Loucy (cell line): ENCODE results near the gene BOD1L1.

Experiments used
- EZH2phosphoT487 ChIP-seq: fragments of 200-600 bp; IDR thresholded peaks from 2 replicates; pipeline ENCODE4 v1.6.1; 2018; ENCODE audit warnings: antibody characterized with exemption, mild to moderate bottlenecking, moderate library complexity, borderline replicate concordance
- TF ChIP-seq, protein P1 (sequence below): fragments of 200-600 bp; sonication (generic); conservative IDR thresholded peaks from 2 replicates; pipeline ENCODE4 v1.5.1; 2014; ENCODE audit warnings: mild to moderate bottlenecking, antibody characterized with exemption, low read length

DNA sequence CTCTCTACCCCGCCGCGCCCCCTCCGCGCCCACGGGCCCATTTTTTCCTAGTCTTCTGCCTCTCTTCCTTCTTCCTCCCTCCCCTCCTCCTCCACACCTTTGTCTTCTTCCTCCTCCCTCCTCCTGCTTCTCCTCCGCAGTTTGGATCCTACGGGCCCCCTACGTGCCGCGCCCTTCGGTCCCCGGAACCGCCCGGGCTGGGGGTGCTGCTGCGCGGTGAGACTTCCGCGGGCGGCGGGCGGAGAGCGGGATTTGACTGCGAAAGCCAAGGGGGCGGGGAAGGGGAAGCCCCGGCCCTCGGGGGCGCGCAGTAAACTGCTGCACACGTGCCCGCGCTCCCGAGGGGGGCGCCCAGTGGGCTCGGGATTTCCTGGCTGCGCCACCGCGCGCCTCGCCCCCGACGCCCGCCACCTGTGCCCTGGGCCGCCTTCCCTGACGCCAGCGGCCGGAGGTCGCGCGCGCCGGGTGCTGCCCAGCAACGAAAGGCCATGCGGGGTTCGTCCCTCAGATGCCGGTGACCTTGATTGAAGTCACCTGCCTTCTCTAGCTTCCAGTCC lies 80.0 kb downstream of the BOD1L1 start:
- TF ChIP-seq, protein P1, sequence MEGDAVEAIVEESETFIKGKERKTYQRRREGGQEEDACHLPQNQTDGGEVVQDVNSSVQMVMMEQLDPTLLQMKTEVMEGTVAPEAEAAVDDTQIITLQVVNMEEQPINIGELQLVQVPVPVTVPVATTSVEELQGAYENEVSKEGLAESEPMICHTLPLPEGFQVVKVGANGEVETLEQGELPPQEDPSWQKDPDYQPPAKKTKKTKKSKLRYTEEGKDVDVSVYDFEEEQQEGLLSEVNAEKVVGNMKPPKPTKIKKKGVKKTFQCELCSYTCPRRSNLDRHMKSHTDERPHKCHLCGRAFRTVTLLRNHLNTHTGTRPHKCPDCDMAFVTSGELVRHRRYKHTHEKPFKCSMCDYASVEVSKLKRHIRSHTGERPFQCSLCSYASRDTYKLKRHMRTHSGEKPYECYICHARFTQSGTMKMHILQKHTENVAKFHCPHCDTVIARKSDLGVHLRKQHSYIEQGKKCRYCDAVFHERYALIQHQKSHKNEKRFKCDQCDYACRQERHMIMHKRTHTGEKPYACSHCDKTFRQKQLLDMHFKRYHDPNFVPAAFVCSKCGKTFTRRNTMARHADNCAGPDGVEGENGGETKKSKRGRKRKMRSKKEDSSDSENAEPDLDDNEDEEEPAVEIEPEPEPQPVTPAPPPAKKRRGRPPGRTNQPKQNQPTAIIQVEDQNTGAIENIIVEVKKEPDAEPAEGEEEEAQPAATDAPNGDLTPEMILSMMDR: no peak
- no peak for TF ChIP-seq EZH2phosphoT487
